NB4 (cell line): Measurements from ENCODE around the gene TPRA1.

Experiments
- MYC ChIP-seq: IDR thresholded peaks from 2 replicates; pipeline ENCODE4 v1.6.1; 2011; ENCODE audit warnings: low read depth, low read length
- POLR2A ChIP-seq: IDR thresholded peaks from 2 replicates; pipeline ENCODE4 v1.6.1; 2011; ENCODE audit warnings: mild to moderate bottlenecking; ENCODE audit not compliant: insufficient read length; ENCODE audit errors: extremely low read depth
- TF ChIP-seq, protein P1 (sequence below): IDR thresholded peaks from one replicate; pipeline ENCODE4 v1.5.1; 2012; ENCODE audit warnings: low read depth, low read length

DNA sequence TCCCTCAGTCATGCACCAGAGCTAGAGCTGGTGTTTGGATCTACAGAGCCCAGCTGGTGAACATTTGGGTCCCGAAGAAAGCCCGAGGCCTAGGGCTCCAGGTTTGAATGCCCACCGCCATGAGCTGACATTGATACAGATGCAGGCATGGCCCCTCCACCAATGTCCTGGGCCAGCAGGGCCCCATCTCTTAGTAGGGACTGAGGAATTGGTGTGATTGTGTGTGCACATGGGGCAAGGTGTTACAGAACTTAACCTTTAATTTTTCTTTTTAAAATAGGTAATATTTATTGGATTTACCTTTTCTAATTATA is 49.5 kb upstream of the TPRA1 start:
- TF ChIP-seq, protein P1, sequence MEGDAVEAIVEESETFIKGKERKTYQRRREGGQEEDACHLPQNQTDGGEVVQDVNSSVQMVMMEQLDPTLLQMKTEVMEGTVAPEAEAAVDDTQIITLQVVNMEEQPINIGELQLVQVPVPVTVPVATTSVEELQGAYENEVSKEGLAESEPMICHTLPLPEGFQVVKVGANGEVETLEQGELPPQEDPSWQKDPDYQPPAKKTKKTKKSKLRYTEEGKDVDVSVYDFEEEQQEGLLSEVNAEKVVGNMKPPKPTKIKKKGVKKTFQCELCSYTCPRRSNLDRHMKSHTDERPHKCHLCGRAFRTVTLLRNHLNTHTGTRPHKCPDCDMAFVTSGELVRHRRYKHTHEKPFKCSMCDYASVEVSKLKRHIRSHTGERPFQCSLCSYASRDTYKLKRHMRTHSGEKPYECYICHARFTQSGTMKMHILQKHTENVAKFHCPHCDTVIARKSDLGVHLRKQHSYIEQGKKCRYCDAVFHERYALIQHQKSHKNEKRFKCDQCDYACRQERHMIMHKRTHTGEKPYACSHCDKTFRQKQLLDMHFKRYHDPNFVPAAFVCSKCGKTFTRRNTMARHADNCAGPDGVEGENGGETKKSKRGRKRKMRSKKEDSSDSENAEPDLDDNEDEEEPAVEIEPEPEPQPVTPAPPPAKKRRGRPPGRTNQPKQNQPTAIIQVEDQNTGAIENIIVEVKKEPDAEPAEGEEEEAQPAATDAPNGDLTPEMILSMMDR: no peak
- TF ChIP-seq POLR2A (no peak), MYC (no peak)
